Prostate gland (tissue), 2 donors: ENCODE results near the gene CEP19.

Source experiments
- POLR2A ChIP-seq: fragments of 450-650 bp; IDR thresholded peaks from one replicate; pipeline ENCODE4 v1.6.1; 2016; ENCODE audit warnings: antibody characterized with exemption, mild to moderate bottlenecking
- TF ChIP-seq, protein P1 (sequence below), 4 experiments: fragments of 200-600 bp in 2 of 4; fragments of 450-650 bp in 2 of 4; sonication (generic) in 2 of 4; IDR thresholded peaks; 1 replicate in 3 of 4; 2 replicates in 1 of 4; pipeline ENCODE4 v1.5.1; 2016 to 2019; ENCODE audit warnings: antibody characterized with exemption in 4 of 4, mild to moderate bottlenecking in 2 of 4, moderate library complexity in 2 of 4

DNA sequence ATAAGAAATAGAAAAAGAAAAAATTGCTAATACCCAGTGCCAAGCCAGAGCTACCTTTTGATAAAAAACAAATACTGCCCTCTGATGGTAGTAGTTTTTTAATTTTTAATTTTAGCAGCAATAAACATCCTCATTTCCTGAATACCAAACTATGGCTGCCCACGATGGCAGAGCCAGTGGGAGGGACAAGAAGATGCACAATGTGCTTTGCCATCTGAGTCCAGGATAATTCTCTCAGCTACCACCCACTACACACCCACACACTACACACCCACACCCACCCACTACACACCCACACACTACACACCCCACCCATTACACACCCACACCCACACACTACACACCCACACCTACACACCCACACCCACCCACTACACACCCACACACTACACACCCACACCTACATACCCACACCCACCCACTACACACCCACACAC, 17.8 kb downstream of the CEP19 start:
- TF ChIP-seq, protein P1, sequence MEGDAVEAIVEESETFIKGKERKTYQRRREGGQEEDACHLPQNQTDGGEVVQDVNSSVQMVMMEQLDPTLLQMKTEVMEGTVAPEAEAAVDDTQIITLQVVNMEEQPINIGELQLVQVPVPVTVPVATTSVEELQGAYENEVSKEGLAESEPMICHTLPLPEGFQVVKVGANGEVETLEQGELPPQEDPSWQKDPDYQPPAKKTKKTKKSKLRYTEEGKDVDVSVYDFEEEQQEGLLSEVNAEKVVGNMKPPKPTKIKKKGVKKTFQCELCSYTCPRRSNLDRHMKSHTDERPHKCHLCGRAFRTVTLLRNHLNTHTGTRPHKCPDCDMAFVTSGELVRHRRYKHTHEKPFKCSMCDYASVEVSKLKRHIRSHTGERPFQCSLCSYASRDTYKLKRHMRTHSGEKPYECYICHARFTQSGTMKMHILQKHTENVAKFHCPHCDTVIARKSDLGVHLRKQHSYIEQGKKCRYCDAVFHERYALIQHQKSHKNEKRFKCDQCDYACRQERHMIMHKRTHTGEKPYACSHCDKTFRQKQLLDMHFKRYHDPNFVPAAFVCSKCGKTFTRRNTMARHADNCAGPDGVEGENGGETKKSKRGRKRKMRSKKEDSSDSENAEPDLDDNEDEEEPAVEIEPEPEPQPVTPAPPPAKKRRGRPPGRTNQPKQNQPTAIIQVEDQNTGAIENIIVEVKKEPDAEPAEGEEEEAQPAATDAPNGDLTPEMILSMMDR (IDR thresholded peaks at IDR 0.05): no peak
- TF ChIP-seq POLR2A: no peak
